Measurements from ENCODE around the gene OSTC.

OSTC gene

GRCh38 chr4:108650212-108651013, at the start of gene OSTC:
OSTC (plus strand) TSS chr4:108650599; CDS start chr4:108650656, 57 bp downstream.
- peak; percentile 97 for FAIRE-seq
- peak; percentile 61 for DNase-seq (ENCODE audit: insufficient read length, low spot score)

- FAIRE-seq (no peak), DNase-seq (ENCODE audit: insufficient read length, low spot score) (no peak)
Observed at GRCh38 chr4:108601106-108601505, 49.3 kb upstream of the OSTC start.

DNA sequence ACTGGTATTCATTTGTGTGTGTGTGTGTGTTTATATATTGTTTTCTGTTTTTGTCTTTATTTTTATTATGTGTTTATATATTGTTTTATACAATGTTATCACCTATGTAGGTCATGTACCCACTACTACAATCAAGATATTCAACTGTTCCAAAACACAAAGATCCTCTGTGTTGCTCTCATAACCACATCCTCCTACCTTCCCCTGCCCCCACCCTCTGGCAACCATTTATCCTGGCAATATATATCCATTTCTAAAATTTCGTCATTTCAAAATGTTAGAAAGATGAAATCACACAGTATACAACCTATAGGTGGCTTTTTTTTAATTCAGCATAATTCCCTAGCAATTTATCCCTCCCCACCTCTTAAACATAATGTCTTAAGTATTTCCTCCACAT, 48.9 kb upstream of the OSTC start:
- no peak for DNase-seq (ENCODE audit: insufficient read length, low spot score)
- no peak for FAIRE-seq

- DNase-seq (ENCODE audit: insufficient read length, low spot score) (no peak), FAIRE-seq (no peak)
Observed at GRCh38 chr4:108602163-108602562, 48.2 kb upstream of the OSTC start.

- FAIRE-seq (no peak), DNase-seq (ENCODE audit: insufficient read length, low spot score) (no peak)
Observed at GRCh38 chr4:108607079-108607815, 43.2 kb upstream of the OSTC start.

GRCh38 chr4:108611365-108611764, 39.0 kb upstream of the OSTC start:
- no peak for DNase-seq (ENCODE audit: insufficient read length, low spot score)
- no peak for FAIRE-seq

GRCh38 chr4:108612365-108612764, 38.0 kb upstream of the OSTC start:
- DNase-seq (ENCODE audit: insufficient read length, low spot score) = no peak
- FAIRE-seq = no peak

DNA sequence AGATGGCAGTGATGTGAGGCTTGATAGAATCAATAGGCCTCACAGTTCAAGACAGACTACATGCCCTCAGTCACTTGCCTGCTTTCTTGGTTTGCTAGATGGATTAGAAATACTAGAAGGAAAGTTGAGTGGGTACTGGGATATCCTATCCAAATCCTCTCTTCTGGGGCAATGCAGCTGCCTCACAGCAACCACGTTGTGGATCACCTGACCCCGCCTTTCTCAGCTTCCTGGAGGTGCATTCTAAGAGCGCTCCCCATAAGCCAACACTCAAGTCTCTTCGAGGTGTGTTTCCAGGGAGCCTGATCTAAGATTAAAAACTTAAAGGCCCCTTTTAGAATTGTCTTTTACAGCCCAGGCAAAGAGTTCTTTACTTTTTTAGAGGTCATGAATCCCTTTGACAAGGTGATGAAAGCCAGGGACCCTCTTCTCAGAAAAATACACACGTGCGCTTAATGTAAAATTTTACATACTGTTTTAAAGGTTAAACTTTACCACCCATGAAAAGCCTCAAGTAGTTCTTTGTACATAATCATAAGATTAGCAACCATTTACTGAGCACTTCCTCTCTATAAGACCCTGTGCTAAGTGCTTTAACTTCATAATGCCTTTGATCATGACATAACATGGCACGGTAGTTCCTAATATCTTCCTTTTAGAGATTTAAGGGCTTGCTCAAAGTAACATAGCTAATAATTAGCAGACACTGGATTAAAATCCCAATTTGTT, 30.9 kb upstream of the OSTC start:
- FAIRE-seq = no peak
- no peak for DNase-seq (ENCODE audit: insufficient read length, low spot score)

GRCh38 chr4:108620101-108620932, 30.1 kb upstream of the OSTC start, which contains the start of gene RPL34:
RPL34 (plus strand) TSS chr4:108620576; CDS start chr4:108621960, 1,384 bp downstream.
- FAIRE-seq = peak; percentile 97

DNA sequence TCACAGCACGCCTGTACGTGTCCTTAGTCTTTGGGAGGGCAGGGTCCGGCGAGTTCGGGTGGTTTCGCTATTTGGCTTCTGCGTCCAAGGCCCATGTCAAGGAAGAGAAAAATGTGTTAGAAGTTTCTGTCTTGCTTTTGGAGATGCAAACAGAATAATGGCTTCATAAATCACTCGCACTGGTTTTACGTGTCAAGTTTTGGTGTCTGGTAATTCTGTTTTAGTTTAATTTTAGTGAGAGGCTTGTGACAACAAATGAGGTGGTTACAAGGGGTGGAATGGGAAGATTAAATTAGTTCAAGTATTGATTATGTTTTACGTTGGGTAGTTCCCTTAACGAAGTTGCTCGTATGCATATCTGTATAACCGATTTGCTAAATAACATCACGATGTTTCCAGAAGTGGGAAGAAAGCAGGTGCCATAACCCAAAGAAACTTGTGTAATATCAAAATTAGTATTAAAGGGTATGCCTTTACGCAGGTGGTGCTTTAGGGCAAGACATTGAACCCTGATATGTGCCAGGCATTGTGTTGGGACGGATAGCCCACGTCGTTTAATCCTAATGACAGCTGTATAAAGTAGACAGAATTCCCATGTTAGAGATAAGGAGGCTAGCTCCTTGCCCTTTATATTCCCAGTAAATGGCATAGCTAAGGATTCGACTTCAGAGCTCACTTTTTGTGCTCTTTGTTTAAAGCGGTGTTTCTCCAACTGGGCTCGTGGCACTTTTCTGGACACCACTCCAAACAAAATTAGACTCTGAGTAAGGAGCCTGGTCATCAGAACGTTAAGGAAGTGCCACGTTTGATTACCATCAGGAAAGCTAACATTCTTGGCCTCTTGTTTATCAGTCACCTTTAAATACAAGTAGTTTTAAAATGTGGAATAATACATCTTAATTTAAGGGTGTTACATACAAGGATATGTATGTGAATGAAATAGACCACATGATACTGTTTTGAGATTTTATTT, 29.2 kb upstream of the OSTC start:
- FAIRE-seq (peak; percentile 23), DNase-seq (ENCODE audit: insufficient read length, low spot score) (no peak)

More at GRCh38 chr4:108620101-108620932, 30.1 kb upstream of the OSTC start, which contains the start of gene RPL34:
- peak; percentile 74 for DNase-seq (ENCODE audit: insufficient read length, low spot score)

GRCh38 chr4:108622022-108622421, 28.4 kb upstream of the OSTC start:
- no peak for DNase-seq (ENCODE audit: insufficient read length, low spot score)
- no peak for FAIRE-seq

DNA sequence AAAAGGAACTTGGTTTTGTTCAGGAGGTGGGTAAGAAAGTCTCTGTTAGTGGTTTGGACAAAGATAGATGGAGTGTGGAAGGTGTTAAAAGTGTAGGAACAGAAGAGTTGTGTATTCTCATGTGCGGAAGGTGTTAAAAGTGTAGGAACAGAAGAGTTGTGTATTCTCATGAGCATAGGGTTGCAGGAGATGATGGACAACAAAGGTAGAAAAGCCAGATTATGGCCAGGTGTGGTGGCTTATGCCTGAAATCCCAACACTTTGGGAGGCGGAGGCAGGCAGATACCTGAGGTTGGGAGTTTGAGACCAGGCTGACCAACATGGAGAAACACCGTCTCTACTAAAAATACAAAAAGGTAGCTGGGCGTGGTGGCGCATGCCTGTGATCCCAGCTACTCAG, 27.6 kb upstream of the OSTC start:
- DNase-seq (ENCODE audit: insufficient read length, low spot score) = no peak
- FAIRE-seq = no peak

DNA sequence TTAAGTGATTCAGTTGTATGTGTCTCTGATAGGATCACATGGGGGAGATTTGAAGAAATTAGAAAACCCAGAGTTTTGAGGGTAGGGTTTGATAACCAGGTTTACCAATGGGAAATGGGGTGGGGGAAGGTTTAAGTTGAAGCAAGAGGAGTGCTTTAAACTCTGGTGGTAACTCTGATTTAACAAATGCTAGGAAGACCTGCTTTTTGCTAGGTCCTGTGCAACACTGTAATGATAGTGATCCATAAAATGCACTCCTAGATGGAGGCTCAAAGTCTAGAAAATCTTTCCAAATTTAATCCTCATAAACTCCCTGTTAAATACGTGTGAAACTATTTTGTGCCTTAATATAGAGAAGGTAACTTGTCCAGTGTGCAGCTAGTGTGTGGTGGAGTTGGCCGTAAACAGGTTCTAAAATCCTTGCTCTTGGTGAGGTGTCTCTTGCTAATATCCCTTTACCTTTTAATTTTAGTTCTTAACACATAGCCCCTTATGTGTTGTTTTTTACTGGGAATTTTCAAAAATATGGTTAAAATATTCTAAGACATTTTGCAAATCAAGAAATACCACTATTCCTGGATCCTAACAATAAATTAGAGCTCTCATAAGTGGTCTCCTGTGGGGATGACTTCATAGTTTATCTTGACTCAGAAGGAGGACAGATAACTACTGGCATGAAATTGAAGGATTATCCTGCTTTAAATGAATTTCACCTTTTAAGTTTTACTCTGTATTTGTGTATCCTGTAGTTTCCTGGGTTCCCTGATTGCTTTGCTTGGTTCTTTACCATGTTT, 25.9 kb upstream of the OSTC start:
- DNase-seq (ENCODE audit: insufficient read length, low spot score) (no peak), FAIRE-seq (no peak)

GRCh38 chr4:108626056-108626455, 24.3 kb upstream of the OSTC start:
- FAIRE-seq (no peak), DNase-seq (ENCODE audit: insufficient read length, low spot score) (no peak)

- no peak for FAIRE-seq
- no peak for DNase-seq (ENCODE audit: insufficient read length, low spot score)
Observed at GRCh38 chr4:108628411-108628810, 22.0 kb upstream of the OSTC start.

- DNase-seq (ENCODE audit: insufficient read length, low spot score) (no peak), FAIRE-seq (no peak)
Observed at GRCh38 chr4:108635070-108635655, 15.2 kb upstream of the OSTC start.

DNA sequence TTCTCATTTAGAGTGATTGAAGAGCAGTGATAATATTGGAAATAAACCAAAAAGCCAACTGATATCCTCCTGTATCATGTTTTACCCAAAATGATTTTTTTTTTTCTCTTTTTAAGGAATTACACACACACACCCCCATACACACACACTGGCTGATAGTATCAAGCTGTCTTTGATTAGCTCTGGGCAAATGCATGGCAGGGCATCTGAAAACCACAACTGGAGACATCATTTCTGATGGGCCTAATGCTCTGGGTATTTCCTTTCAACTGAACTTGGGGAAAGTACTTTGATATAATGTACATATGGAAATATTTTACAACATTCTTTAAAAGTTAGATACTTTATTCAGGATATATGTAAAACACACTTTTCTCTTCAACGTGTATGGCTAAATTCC, 14.2 kb upstream of the OSTC start:
- DNase-seq (ENCODE audit: insufficient read length, low spot score) = no peak

DNA sequence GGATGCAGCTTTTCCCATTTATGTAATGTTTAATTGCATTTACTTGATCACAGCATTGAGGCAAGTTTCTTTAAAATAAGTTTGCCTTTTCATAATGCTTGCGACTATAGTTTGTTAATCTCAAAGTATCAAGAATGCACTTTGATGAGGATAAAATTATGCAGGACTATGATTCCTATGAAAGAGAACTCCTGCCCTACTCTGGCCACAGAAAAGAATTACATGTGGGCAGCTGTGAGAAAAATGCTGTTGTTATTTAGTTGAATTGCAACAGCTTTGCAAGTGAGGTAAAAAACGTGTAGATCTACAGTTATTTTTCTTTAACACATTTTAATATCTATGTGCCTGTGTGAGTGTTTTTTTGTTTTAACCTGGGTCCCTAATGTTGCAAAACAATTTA, 12.5 kb upstream of the OSTC start:
- FAIRE-seq (no peak), DNase-seq (ENCODE audit: insufficient read length, low spot score) (no peak)

More for the DNA sequence above, 14.2 kb upstream of the OSTC start:
- FAIRE-seq = no peak

Measured in GM19239 (cell line).